OCI-LY1 (cell line): ENCODE results near the gene SUFU.

ENCODE experiments used
- CTCF ChIP-seq: fragments of 200-600 bp; sonication (generic), shearing (Covaris generic); IDR thresholded peaks from 2 replicates; pipeline ENCODE4 v1.5.1; 2017; ENCODE audit warnings: mild to moderate bottlenecking, antibody characterized with exemption, low read length, moderate library complexity, mixed read lengths
- EZH2 ChIP-seq: fragments of 200-600 bp; sonication (generic), shearing (Covaris generic); IDR thresholded peaks from 2 replicates; pipeline ENCODE4 v1.8.0; 2017; ENCODE audit warnings: borderline replicate concordance, mixed run types, mild to moderate bottlenecking, antibody characterized with exemption, low read length, moderate library complexity, mixed read lengths

DNA sequence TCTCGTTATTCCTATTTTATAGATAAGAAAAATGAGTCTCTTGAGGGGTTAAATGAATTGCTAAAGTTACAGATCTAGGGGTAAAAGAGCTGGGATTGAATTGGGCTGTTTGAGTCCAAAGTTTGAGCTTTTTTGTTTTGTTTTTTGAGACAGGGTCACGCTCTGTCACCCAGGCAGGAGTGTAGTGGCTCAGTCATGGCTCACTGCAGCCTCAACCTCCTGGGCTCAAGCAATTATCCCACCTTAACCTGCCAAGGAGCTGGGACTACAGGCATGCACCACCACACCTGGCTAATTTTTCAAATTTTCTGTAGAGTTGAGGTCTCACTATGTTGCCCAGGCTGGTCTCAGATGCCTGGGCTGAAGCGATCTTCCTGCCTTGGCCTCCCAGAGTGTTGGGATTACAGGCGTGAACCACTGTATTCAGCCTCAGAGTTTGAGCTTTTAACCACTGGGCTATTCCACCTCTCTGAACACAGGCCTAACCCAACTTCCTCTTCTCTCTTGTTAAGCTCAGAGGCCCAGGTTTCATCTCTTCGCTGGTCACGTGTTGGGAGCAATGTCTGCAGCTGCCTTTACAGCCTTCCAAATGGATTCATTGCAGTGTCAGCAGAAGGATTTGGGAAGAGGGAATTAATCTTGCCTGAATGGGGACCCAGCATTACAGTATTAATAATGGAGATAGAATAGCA is 8.0 kb downstream of the SUFU start:
- no peak for TF ChIP-seq EZH2
- TF ChIP-seq CTCF, result no peak
